ENCODE measurements around the gene DOK4. TPM values are rescaled to one million over a fixed set of nuclear protein-coding genes. Genes with fewer than 3 reads are reported as not detected.

DOK4 gene
- total RNA-seq, 1 donor from 2014 or later: 72.3 TPM

GRCh38 chr16:57519796-57520360 lies 33.6 kb upstream of the DOK4 start:
- DNase-seq (ENCODE audit: low read depth): peak; percentile 31

GRCh38 chr16:57518922-57519321 lies 32.6 kb upstream of the DOK4 start:
- DNase-seq (ENCODE audit: low read depth): no peak

- DNase-seq (ENCODE audit: low read depth): no peak
Observed at GRCh38 chr16:57518520-57518919, 32.2 kb upstream of the DOK4 start.

- no peak for DNase-seq (ENCODE audit: low read depth)
Observed at GRCh38 chr16:57517397-57518367, 31.4 kb upstream of the DOK4 start.

GRCh38 chr16:57516773-57517172 lies 30.5 kb upstream of the DOK4 start:
- no peak for DNase-seq (ENCODE audit: low read depth)

- no peak for DNase-seq (ENCODE audit: low read depth)
Observed at GRCh38 chr16:57516176-57516725, 30.0 kb upstream of the DOK4 start.

GRCh38 chr16:57514791-57515600 lies 28.7 kb upstream of the DOK4 start:
- no peak for DNase-seq (ENCODE audit: low read depth)

- DNase-seq (ENCODE audit: low read depth): no peak
Observed at GRCh38 chr16:57514371-57514770, 28.1 kb upstream of the DOK4 start.

GRCh38 chr16:57513371-57514102 lies 27.2 kb upstream of the DOK4 start:
- peak; percentile 86 for DNase-seq (ENCODE audit: low read depth)

GRCh38 chr16:57512296-57513001 lies 26.2 kb upstream of the DOK4 start:
- DNase-seq (ENCODE audit: low read depth): no peak

- no peak for DNase-seq (ENCODE audit: low read depth)
Observed at GRCh38 chr16:57510016-57510871, 24.0 kb upstream of the DOK4 start.

GRCh38 chr16:57509231-57509923 lies 23.1 kb upstream of the DOK4 start:
- no peak for DNase-seq (ENCODE audit: low read depth)

- DNase-seq (ENCODE audit: low read depth): no peak
Observed at GRCh38 chr16:57508035-57508425, 21.7 kb upstream of the DOK4 start.

- no peak for DNase-seq (ENCODE audit: low read depth)
Observed at GRCh38 chr16:57507136-57508034, 21.1 kb upstream of the DOK4 start.

- no peak for DNase-seq (ENCODE audit: low read depth)
Observed at GRCh38 chr16:57505169-57505568, 18.9 kb upstream of the DOK4 start.

GRCh38 chr16:57504491-57504890 lies 18.2 kb upstream of the DOK4 start:
- DNase-seq (ENCODE audit: low read depth): no peak

- no peak for DNase-seq (ENCODE audit: low read depth)
Observed at GRCh38 chr16:57504001-57504400, 17.7 kb upstream of the DOK4 start.

- no peak for DNase-seq (ENCODE audit: low read depth)
Observed at GRCh38 chr16:57503366-57503765, 17.1 kb upstream of the DOK4 start.

Measured in renal cortical epithelial cell (primary cell).